ENCODE data around the gene HLA-DPA1. TPM values are rescaled to one million over a fixed set of nuclear protein-coding genes. Genes with fewer than 3 reads are reported as not detected.
A peak's percentile ranks its signal among the peaks of the same experiment; 100 is the strongest.

The HLA-DPA1 gene
- total and polyA plus RNA-seq, 7 donors: 10.7 to 52.6 (median 13.8) TPM

GRCh38 chr6:33081098-33081824, 7.8 kb upstream of the HLA-DPA1 start:
- no peak for DNase-seq
- TF ChIP-seq CTCF (IDR thresholded peaks at IDR 0.05): no peak
- peaks cover 0 to 6% of the 10 kb centered on the region in 2 donors for H3K36me3 ChIP-seq (ENCODE audit: insufficient read depth in 1 of 2, low read depth in 1 of 2)
- peaks cover 0 to 7% (median 0%) of the 10 kb centered on the region in 3 donors for H3K27me3 ChIP-seq (ENCODE audit: insufficient read depth in 3 of 3, low read length in 2 of 3)
- H3K27ac ChIP-seq: peak overlapping the region; percentile 68
- 59 to 74% (median 60%) methylated on average over 15 to 16 of the region's 16 CpGs for WGBS, 3 donors
- H3K9me3 ChIP-seq: no peaks in the 10 kb centered on the region
- H3K4me1 ChIP-seq: no peaks in the 10 kb centered on the region
- peak overlapping the region; percentile 60 for H3K4me3 ChIP-seq
- ATAC-seq: peak in 2 of 4 donors; percentile 10 to 29
- intact Hi-C loops (cut with DNase I): no loop called here

DNA sequence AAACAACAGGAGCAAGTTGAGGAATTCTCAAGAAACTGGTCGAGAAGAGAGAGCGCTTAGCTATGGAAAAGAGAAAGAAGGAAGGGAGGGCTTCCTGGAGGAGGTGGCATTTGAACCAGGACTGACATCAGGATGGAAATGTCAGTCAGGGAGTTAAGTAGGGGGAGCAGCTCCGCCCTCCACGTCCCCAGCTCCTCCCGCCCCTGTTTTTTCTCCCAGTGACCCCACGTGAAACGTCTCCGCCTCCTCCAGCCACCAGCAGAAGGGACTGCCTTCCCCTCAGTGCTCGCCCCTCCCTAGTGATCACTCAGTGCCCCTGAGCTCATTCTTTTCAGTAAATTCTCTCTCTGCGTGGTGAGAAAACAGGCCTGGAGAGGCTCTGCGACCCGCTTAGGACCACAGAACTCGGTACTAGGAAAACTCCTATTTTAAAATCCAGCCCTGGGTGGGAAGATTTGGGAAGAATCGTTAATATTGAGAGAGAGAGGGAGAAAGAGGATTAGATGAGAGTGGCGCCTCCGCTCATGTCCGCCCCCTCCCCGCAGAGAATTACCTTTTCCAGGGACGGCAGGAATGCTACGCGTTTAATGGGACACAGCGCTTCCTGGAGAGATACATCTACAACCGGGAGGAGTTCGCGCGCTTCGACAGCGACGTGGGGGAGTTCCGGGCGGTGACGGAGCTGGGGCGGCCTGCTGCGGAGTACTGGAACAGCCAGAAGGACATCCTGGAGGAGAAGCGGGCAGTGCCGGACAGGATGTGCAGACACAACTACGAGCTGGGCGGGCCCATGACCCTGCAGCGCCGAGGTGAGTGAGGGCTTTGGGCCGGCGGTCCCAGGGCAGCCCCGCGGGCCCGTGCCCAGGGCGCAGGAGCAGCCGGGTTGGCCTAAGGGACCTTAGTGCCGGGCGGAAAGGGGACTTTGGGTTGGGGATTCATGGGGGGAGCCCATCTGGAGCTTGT, 7.0 kb upstream of the HLA-DPA1 start:
- intact Hi-C loops (cut with DNase I): no loop called here
- no peak for TF ChIP-seq CTCF (IDR thresholded peaks at IDR 0.05)
- WGBS, 3 donors: 7 to 9% (median 7%) methylated on average over 49 of the region's 49 CpGs

GRCh38 chr6:33079580-33079979, 6.1 kb upstream of the HLA-DPA1 start:
- Histone ChIP-seq H3K4me1 (no peaks in the 10 kb centered on the region), H3K27ac (no peak overlapping the region), H3K9me3 (no peaks in the 10 kb centered on the region), H3K36me3 (ENCODE audit: insufficient read depth in 1 of 2, low read depth in 1 of 2) (no peaks in the 10 kb centered on the region), H3K4me3 (no peak overlapping the region), H3K27me3 (ENCODE audit: insufficient read depth in 3 of 3, low read length in 2 of 3) (peaks cover 0 to 10% (median 0%) of the 10 kb centered on the region in 3 donors)
- no peak for DNase-seq
- no peak for TF ChIP-seq CTCF (IDR thresholded peaks at IDR 0.05)
- intact Hi-C loops (cut with DNase I): no loop called here
- ATAC-seq: no peak
- WGBS, 3 donors: 67 to 77% (median 69%) methylated on average over 4 of the region's 4 CpGs

More for the DNA sequence above, 7.0 kb upstream of the HLA-DPA1 start:
- peak; percentile 60 to 77 for DNase-seq
- Histone ChIP-seq H3K36me3 (ENCODE audit: insufficient read depth in 1 of 2, low read depth in 1 of 2) (peaks cover 0 to 4% of the 10 kb centered on the region in 2 donors), H3K4me3 (peak overlapping the region; percentile 60), H3K27me3 (ENCODE audit: insufficient read depth in 3 of 3, low read length in 2 of 3) (peaks cover 0 to 10% (median 0%) of the 10 kb centered on the region in 3 donors), H3K27ac (peak overlapping the region; percentile 68), H3K4me1 (no peaks in the 10 kb centered on the region), H3K9me3 (no peaks in the 10 kb centered on the region)
- ATAC-seq: peak; percentile 54 to 75 (median 61)

- no peaks in the 10 kb centered on the region for H3K36me3 ChIP-seq (ENCODE audit: insufficient read depth in 1 of 2, low read depth in 1 of 2)
- 53 to 63% (median 54%) methylated on average over 2 of the region's 2 CpGs for WGBS, 3 donors
- no peak overlapping the region for H3K4me3 ChIP-seq
- H3K27ac ChIP-seq: no peak overlapping the region
- ATAC-seq (no peak), DNase-seq (no peak)
- H3K27me3 ChIP-seq (ENCODE audit: insufficient read depth in 3 of 3, low read length in 2 of 3): peaks cover 0 to 10% (median 0%) of the 10 kb centered on the region in 3 donors
- intact Hi-C loops (cut with DNase I): no loop called here
- no peak for TF ChIP-seq CTCF (IDR thresholded peaks at IDR 0.05)
- no peaks in the 10 kb centered on the region for H3K4me1 ChIP-seq
- no peaks in the 10 kb centered on the region for H3K9me3 ChIP-seq
These were observed 5.6 kb upstream of the HLA-DPA1 start for GRCh38 chr6:33078919-33079521.
